Neural progenitor cell (in vitro differentiated cells): ENCODE data around the gene XAB2. TPM values are rescaled to one million over a fixed set of nuclear protein-coding genes. Genes with fewer than 3 reads are reported as not detected.

Experiments used
- DNase-seq: peaks from one replicate; pipeline ENCODE4 v3.0.0-alpha.2; 2016; ENCODE audit warnings: low spot score
- H2AFZ ChIP-seq: fragments of 200-600 bp; sonication (generic); replicated peaks from 2 replicates; pipeline ENCODE4 v1.6.1; 2016; ENCODE audit warnings: antibody characterized with exemption
- H3F3A ChIP-seq: fragments of 200-600 bp; sonication (generic); 2 replicates; pipeline ENCODE4 v1.6.1; 2016; ENCODE audit warnings: antibody characterized with exemption, low read depth
- H3K27ac ChIP-seq: fragments of 200-600 bp; sonication (generic); 2 replicates; pipeline ENCODE4 v1.5.1; 2016; ENCODE audit warnings: mild to moderate bottlenecking
- H3K27me3 ChIP-seq: fragments of 200-600 bp; sonication (generic); 2 replicates; pipeline ENCODE4 v1.6.1; 2016; ENCODE audit warnings: mild to moderate bottlenecking, moderate library complexity
- H3K36me3 ChIP-seq: fragments of 200-600 bp; sonication (generic); 2 replicates; pipeline ENCODE4 v1.5.1; 2016
- H3K4me1 ChIP-seq: fragments of 200-600 bp; sonication (generic); 2 replicates; pipeline ENCODE4 v1.6.1; 2016; ENCODE audit warnings: mixed run types
- H3K4me2 ChIP-seq: fragments of 200-600 bp; sonication (generic); 2 replicates; pipeline ENCODE4 v1.6.1; 2016
- H3K4me3 ChIP-seq: fragments of 200-600 bp; sonication (generic); 2 replicates; pipeline ENCODE4 v1.5.1; 2016
- H3K79me2 ChIP-seq: fragments of 200-600 bp; sonication (generic); 2 replicates; pipeline ENCODE4 v1.6.1; 2016; ENCODE audit warnings: low read depth
- H3K9ac ChIP-seq: fragments of 200-600 bp; sonication (generic); 2 replicates; pipeline ENCODE4 v1.6.1; 2016
- H3K9me3 ChIP-seq: fragments of 200-600 bp; sonication (generic); 2 replicates; pipeline ENCODE4 v1.5.1; 2016; ENCODE audit warnings: low read depth
- H4K20me1 ChIP-seq: fragments of 200-600 bp; sonication (generic); 2 replicates; pipeline ENCODE4 v1.6.1; 2016; ENCODE audit warnings: low read depth
- H3K27ac Mint-ChIP-seq: 3 replicates; pipeline ENCODE4 v1.8.0; 2021; ENCODE audit warnings: mixed read lengths
- H3K27me3 Mint-ChIP-seq: 2 replicates; pipeline ENCODE4 v1.8.0; 2022; ENCODE audit warnings: low read depth, mild to moderate bottlenecking, inconsistent platforms, moderate library complexity, mixed read lengths; ENCODE audit not compliant: insufficient read depth
- H3K36me3 Mint-ChIP-seq: 3 replicates; pipeline ENCODE4 v1.8.0; 2021; ENCODE audit warnings: mixed read lengths
- H3K4me1 Mint-ChIP-seq: 3 replicates; pipeline ENCODE4 v1.8.0; 2021; ENCODE audit warnings: mixed read lengths
- H3K4me3 Mint-ChIP-seq: 3 replicates; pipeline ENCODE4 v1.8.0; 2021; ENCODE audit warnings: mild to moderate bottlenecking, moderate library complexity, mixed read lengths
- H3K9me3 Mint-ChIP-seq: 3 replicates; pipeline ENCODE4 v1.8.0; 2020; ENCODE audit warnings: mixed read lengths
- EZH2 ChIP-seq: fragments of 200-600 bp; sonication (generic); IDR thresholded peaks from 2 replicates; pipeline ENCODE4 v1.6.1; 2017; ENCODE audit warnings: antibody characterized with exemption, mild to moderate bottlenecking, moderate library complexity
- EZH2phosphoT487 ChIP-seq: fragments of 200-600 bp; sonication (generic); IDR thresholded peaks from 2 replicates; pipeline ENCODE4 v1.6.1; 2017; ENCODE audit warnings: antibody characterized with exemption
- total RNA-seq: library from RNA; depleted of rRNA; stranded (reverse); fragments of >200 nt; gene quantifications from 2 replicates; pipeline ENCODE4 v1.2.3, GENCODE V29; 2015; ENCODE audit warnings: low replicate concordance
- TF ChIP-seq, protein P1 (sequence below): fragments of 200-600 bp; sonication (generic); IDR thresholded peaks from 2 replicates; pipeline ENCODE4 v1.5.1; 2017; ENCODE audit warnings: antibody characterized with exemption, mild to moderate bottlenecking

XAB2 gene
- total RNA-seq, 1 donor from 2014 or later = 30.9 TPM

DNA sequence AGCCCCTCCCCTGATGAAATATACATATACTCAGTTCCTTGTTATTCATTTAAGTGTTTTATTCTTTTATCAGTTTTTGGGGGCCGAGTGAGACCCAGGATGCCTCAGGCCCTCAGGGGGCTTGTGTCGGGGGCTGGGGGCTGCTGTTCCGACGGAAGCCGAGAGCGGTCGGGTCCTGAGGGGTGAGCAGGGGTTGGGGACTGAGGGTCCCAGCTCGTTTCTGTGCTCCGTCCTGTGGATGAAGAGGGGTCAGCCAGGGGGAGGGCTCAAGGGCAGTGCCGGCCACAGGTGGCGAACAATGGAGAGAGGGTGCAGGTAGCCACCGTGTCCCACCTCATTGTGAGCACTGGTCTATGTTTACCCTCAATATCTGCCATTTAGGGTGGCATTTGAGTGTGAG lies 2.2 kb upstream of the XAB2 start:
- H3K36me3 Mint-ChIP-seq = peaks cover 6% of the 10 kb centered on the region
- Histone ChIP-seq H3K4me3 (no peak overlapping the region), H3K9ac (no peak overlapping the region), H3K36me3 (no peaks in the 10 kb centered on the region), H3K27me3 (peaks cover 24% of the 10 kb centered on the region), H3K4me2 (no peak overlapping the region), H4K20me1 (peaks cover 6% of the 10 kb centered on the region), H3F3A (peaks cover 12% of the 10 kb centered on the region), H3K27ac (no peak overlapping the region), H3K79me2 (peaks cover 53% of the 10 kb centered on the region), H2AFZ (no peak overlapping the region), H3K4me1 (peaks cover 5% of the 10 kb centered on the region), H3K9me3 (no peaks in the 10 kb centered on the region)
- TF ChIP-seq EZH2 (no peak), EZH2phosphoT487 (no peak)
- TF ChIP-seq, protein P1, sequence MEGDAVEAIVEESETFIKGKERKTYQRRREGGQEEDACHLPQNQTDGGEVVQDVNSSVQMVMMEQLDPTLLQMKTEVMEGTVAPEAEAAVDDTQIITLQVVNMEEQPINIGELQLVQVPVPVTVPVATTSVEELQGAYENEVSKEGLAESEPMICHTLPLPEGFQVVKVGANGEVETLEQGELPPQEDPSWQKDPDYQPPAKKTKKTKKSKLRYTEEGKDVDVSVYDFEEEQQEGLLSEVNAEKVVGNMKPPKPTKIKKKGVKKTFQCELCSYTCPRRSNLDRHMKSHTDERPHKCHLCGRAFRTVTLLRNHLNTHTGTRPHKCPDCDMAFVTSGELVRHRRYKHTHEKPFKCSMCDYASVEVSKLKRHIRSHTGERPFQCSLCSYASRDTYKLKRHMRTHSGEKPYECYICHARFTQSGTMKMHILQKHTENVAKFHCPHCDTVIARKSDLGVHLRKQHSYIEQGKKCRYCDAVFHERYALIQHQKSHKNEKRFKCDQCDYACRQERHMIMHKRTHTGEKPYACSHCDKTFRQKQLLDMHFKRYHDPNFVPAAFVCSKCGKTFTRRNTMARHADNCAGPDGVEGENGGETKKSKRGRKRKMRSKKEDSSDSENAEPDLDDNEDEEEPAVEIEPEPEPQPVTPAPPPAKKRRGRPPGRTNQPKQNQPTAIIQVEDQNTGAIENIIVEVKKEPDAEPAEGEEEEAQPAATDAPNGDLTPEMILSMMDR = no peak
- no peaks in the 10 kb centered on the region for H3K9me3 Mint-ChIP-seq
- no peak for DNase-seq
- peaks cover 32% of the 10 kb centered on the region for H3K4me1 Mint-ChIP-seq
- peak overlapping the region; percentile 52 for H3K4me3 Mint-ChIP-seq
- H3K27ac Mint-ChIP-seq = no peak overlapping the region
- peaks cover 17% of the 10 kb centered on the region for H3K27me3 Mint-ChIP-seq

DNA sequence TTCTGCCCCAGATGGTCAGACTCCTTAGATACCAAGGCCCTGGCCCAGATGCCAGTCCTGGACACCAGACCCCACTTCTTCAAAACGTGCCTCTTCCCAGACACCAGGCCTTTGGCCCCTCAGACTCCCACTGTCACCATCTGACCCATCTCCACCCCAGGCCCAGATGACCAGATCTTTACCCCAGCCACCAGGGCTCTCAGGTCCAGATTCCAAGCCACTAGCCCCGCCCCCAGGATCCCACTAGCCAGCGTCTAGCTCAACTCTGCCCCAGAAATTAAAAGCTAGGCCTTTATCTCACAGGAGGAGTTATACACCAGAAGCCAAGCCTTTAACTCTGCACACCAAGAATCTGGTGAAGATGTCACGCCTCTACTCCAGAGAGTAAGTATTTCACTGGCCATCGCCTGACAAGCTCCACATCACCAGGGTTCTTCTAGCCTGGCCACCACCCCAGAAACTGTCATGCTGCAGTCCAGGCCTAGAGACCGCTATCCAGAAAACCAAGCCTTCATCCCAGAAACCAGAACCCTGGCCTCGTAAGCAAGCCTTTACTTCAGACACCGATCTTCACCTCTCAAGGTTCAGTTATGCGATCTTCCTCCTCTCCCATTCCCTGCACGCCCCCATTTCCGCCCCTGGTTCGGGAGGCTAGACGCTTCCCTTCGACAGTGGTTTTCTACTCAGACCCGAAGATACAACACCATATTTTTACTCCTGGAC lies 595 bp downstream of the XAB2 start:
- peaks cover 6% of the 10 kb centered on the region for H4K20me1 ChIP-seq
- peak overlapping the region; percentile 100 for H3K27ac Mint-ChIP-seq
- peak overlapping the region; percentile 98 for H3K4me2 ChIP-seq
- TF ChIP-seq, protein P1 = no peak
- TF ChIP-seq EZH2phosphoT487 (no peak), EZH2 (no peak)
- no peak overlapping the region for H3K27ac ChIP-seq
- H2AFZ ChIP-seq = peak overlapping the region; percentile 74
- peaks cover 5% of the 10 kb centered on the region for H3K4me1 ChIP-seq
- H3K36me3 Mint-ChIP-seq = peaks cover 8% of the 10 kb centered on the region
- peak overlapping the region; percentile 97 for H3K9ac ChIP-seq
- no peaks in the 10 kb centered on the region for H3K9me3 Mint-ChIP-seq
- peaks cover 9% of the 10 kb centered on the region for H3K27me3 Mint-ChIP-seq
- peaks cover 32% of the 10 kb centered on the region for H3K4me1 Mint-ChIP-seq
- H3K9me3 ChIP-seq = no peaks in the 10 kb centered on the region
- H3K27me3 ChIP-seq = no peaks in the 10 kb centered on the region
- H3K4me3 ChIP-seq = peak overlapping the region; percentile 95
- H3K36me3 ChIP-seq = no peaks in the 10 kb centered on the region
- H3K79me2 ChIP-seq = peaks cover 57% of the 10 kb centered on the region
- no peaks in the 10 kb centered on the region for H3F3A ChIP-seq
- H3K4me3 Mint-ChIP-seq = peak overlapping the region; percentile 100
- peak; percentile 40 for DNase-seq

DNA sequence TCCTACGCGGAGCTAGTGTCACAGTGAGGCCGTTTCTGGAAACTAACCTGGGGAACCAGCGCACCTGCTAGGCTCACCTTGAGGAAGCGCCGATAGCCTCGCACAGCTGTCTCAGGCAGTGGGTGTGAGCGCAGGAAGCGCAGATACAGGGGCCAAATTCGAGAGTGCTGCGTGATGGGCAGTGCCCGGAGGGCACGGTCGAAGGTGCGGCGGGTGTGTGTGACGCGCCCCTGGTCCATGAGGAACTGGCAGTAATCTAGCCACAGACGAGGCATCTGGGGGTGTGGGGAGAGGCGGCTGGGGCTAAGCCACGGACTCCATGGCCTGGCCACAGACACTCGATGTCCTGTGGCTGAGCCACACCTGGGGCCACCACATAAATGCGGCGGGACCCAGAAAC lies 2.2 kb downstream of the XAB2 start:
- H3K36me3 ChIP-seq = no peaks in the 10 kb centered on the region
- peak overlapping the region; percentile 100 for H3K4me3 Mint-ChIP-seq
- H3F3A ChIP-seq = no peaks in the 10 kb centered on the region
- H3K27me3 Mint-ChIP-seq = peaks cover 9% of the 10 kb centered on the region
- no peak overlapping the region for H3K4me3 ChIP-seq
- no peak overlapping the region for H3K27ac ChIP-seq
- no peak overlapping the region for H2AFZ ChIP-seq
- TF ChIP-seq EZH2 (no peak), EZH2phosphoT487 (no peak)
- TF ChIP-seq, protein P1 = no peak
- H3K4me1 Mint-ChIP-seq = peaks cover 32% of the 10 kb centered on the region
- H3K79me2 ChIP-seq = peaks cover 57% of the 10 kb centered on the region
- no peaks in the 10 kb centered on the region for H3K9me3 Mint-ChIP-seq
- H3K4me2 ChIP-seq = no peak overlapping the region
- no peaks in the 10 kb centered on the region for H3K9me3 ChIP-seq
- H3K9ac ChIP-seq = no peak overlapping the region
- H3K27me3 ChIP-seq = no peaks in the 10 kb centered on the region
- no peak overlapping the region for H3K27ac Mint-ChIP-seq
- H4K20me1 ChIP-seq = peaks cover 6% of the 10 kb centered on the region
- DNase-seq = no peak
- H3K36me3 Mint-ChIP-seq = peaks cover 11% of the 10 kb centered on the region
- H3K4me1 ChIP-seq = peaks cover 5% of the 10 kb centered on the region
